Ectodermal cell (in vitro differentiated cells): ENCODE measurements around the gene RBM33.
"Not testable (repeated sequence)": the region's sequence is repeated elsewhere in the genome, so short reads cannot be mapped to it uniquely, and the experiment has no call there.

ENCODE experiments used
- H3K27ac ChIP-seq: 2 replicates; pipeline ENCODE4 v1.7.0; 2013; ENCODE audit warnings: mild to moderate bottlenecking, low read depth, low read length; ENCODE audit not compliant: insufficient read depth, poor library complexity, severe bottlenecking
- H3K27me3 ChIP-seq: 2 replicates; pipeline ENCODE4 v1.7.0; 2013; ENCODE audit warnings: mild to moderate bottlenecking, low read length; ENCODE audit not compliant: insufficient read depth, control insufficient read depth, poor library complexity, severe bottlenecking
- H3K36me3 ChIP-seq: one replicate; pipeline ENCODE4 v1.7.0; 2013; ENCODE audit warnings: low read length; ENCODE audit not compliant: control insufficient read depth, insufficient read depth
- H3K4me1 ChIP-seq: one replicate; pipeline ENCODE4 v1.7.0; 2013; ENCODE audit warnings: low read length; ENCODE audit not compliant: control insufficient read depth, insufficient read depth
- H3K4me3 ChIP-seq: 2 replicates; pipeline ENCODE4 v1.7.0; 2013; ENCODE audit warnings: low read depth, low read length, control low read depth; ENCODE audit not compliant: insufficient read depth
- H3K9me3 ChIP-seq: 2 replicates; pipeline ENCODE4 v1.7.0; 2013; ENCODE audit warnings: mild to moderate bottlenecking, low read length, moderate library complexity; ENCODE audit not compliant: control insufficient read depth
- WGBS, 2 experiments: methylation state at CpG; one replicate each; pipeline ENCODE4 v1.1.7; 2013; ENCODE audit warnings: missing lambda C conversion rate in 2 of 2; 5-methylcytosine and 5-hydroxymethylcytosine counted together

The RBM33 gene

DNA sequence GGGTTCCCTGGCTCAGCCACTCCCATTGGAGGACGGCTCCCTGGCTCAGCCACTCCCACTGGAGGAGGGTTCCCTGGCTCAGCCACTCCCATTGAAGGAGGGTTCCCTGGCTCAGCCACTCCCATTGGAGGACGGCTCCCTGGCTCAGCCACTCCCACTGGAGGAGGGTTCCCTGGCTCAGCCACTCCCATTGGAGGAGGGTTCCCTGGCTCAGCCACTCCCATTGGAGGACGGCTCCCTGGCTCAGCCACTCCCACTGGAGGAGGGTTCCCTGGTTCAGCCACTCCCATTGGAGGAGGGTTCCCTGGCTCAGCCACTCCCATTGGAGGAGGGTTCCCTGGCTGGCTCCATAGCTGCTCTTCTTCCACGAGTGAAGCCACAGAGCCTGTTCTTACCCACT, 173.1 kb downstream of the RBM33 start:
- not testable (repeated sequence) for H3K4me3 ChIP-seq
- H3K27me3 ChIP-seq = peaks cover 33% of the 10 kb centered on the region
- 92 to 93% methylated on average over 2 to 4 of the region's 4 CpGs for WGBS, 2 experiments

DNA sequence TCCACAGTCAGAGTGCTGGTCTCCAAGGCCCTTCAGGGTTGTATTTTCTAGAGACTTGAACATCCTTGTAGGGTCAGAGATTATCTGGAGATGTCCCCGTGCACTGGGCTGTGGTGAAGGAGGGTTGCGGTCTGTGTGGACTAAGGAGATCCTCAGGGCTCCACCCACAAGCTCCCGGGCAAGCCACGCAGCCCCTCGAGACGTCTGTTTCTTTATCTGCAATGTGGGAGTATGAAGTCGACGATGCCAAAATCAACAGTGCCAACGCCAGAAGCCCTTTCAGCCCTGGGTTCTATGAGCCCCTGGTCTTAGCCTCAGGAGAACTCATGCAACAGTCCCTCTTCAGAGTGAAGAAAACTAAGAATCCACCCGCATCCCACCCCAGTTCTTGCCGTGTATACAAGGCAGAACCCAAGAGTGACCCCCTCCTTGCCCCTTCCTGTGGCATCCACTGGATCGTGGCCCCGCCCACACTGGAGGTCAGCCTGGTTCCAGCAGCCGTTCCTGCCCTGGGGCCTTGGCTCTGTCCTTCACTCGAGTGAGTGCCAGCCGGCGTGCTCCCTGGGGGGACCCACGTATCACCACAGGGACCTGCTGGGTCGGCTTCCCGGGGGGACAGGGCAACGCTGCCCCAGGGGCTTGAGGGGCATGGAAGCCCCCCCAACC, 173.8 kb downstream of the RBM33 start:
- Histone ChIP-seq H3K27me3 (peaks cover 25% of the 10 kb centered on the region), H3K4me3 (no peak overlapping the region), H3K27ac (no peak overlapping the region), H3K9me3 (no peaks in the 10 kb centered on the region), H3K4me1 (no peaks in the 10 kb centered on the region), H3K36me3 (no peaks in the 10 kb centered on the region)
- WGBS, 2 experiments = 90 to 91% methylated on average over 21 of the region's 21 CpGs

More for the DNA sequence above, 173.1 kb downstream of the RBM33 start:
- H3K36me3 ChIP-seq, H3K27ac ChIP-seq, H3K9me3 ChIP-seq, H3K4me1 ChIP-seq: not testable (repeated sequence)

DNA sequence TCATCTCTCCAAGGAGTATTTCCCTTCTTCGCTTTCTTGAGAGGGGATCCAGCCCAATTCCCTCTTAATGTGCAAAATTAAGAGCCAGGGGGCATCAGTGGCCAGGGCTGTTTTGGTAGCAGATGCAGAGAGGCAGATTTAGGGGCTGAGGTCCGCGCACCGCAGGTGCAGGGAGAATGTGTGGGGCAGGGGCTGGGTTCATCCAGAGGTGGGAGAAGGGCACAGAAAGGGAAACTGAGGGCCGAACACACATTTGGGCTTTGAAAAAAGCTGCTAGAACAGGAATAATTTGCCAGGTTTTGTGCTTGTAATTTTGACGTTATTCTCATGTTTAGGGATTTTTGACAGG, 174.3 kb downstream of the RBM33 start:
- 90% methylated on average over 6 of the region's 6 CpGs for WGBS, 2 experiments
- peaks cover 20% of the 10 kb centered on the region for H3K27me3 ChIP-seq
- no peaks in the 10 kb centered on the region for H3K9me3 ChIP-seq

DNA sequence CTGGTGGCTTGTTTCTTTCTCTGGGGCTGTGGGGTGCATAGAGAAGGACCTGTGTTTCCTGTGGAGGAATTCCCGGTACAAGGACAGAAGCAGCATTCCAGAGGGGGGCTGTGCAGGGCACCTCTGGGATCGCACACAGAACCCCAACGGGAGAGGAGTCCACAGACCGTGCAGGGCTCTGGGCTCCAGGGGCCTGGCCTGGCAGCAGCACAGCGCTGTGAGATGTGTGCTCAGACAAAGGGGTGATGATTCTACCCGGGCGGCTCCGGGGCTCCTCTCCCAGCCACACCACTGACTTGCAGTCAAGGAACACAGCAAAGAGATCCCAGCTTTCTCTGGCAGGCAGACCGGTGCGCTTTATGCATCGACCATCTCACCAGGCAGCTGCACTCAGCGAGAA, 174.7 kb downstream of the RBM33 start:
- H3K4me3 ChIP-seq = no peak overlapping the region
- H3K36me3 ChIP-seq = no peaks in the 10 kb centered on the region
- no peak overlapping the region for H3K27ac ChIP-seq
- H3K4me1 ChIP-seq = no peaks in the 10 kb centered on the region
- no peaks in the 10 kb centered on the region for H3K9me3 ChIP-seq
- WGBS, 2 experiments = 90 to 91% methylated on average over 12 of the region's 12 CpGs
- H3K27me3 ChIP-seq = peaks cover 16% of the 10 kb centered on the region

More for the DNA sequence above, 174.3 kb downstream of the RBM33 start:
- Histone ChIP-seq H3K4me3 (no peak overlapping the region), H3K36me3 (no peaks in the 10 kb centered on the region), H3K4me1 (no peaks in the 10 kb centered on the region), H3K27ac (no peak overlapping the region)

DNA sequence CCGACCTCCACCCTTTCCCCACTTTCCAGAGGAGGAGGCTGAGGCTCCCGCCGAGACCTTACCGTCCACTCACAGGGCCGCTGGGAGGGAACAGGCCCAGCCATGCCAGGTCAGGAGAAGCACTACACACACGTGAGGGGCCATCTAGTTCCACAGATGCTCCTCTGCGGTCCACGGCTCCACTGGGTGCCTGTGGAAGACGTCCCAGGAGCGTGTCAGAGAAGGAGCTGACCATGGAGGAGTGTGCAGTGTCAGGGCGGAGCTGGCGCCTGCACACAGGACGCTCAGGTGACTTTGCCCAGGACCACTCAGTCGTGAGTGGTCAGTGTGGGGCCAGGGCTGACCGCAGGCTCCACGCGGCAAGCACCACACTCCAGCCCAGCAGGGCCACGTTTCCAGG, 175.8 kb downstream of the RBM33 start:
- 93 to 95% methylated on average over 18 of the region's 18 CpGs for whole genome bisulfite sequencing, 2 experiments
- H3K4me1 ChIP-seq = no peaks in the 10 kb centered on the region
- H3K4me3 ChIP-seq = no peak overlapping the region
- H3K36me3 ChIP-seq = no peaks in the 10 kb centered on the region
- H3K9me3 ChIP-seq = no peaks in the 10 kb centered on the region
- peaks cover 7% of the 10 kb centered on the region for H3K27me3 ChIP-seq
- no peak overlapping the region for H3K27ac ChIP-seq

DNA sequence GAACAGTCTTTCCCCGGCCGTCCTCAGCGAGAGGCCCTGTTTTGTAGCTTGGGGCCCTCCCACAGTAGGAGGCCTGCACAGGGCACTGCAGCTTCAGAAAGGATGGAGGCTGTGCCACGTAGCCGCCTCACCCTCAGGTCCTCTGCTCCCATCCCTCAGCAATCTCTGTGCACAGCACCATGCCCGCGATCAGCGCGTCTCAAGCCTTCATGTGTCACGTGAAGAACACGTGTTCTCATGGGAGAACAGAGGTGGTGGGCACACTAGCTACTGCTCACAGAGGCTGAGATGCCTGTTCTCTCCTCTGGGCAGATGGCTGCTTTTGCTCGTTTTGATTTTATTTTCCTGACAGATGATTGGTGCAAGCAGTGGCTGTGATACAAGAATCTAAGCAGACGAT, 176.3 kb downstream of the RBM33 start:
- H3K36me3 ChIP-seq = no peaks in the 10 kb centered on the region
- no peaks in the 10 kb centered on the region for H3K4me1 ChIP-seq
- peaks cover 2% of the 10 kb centered on the region for H3K27me3 ChIP-seq
- no peak overlapping the region for H3K4me3 ChIP-seq
- H3K27ac ChIP-seq = no peak overlapping the region
- WGBS, 2 experiments = 87% methylated on average over 13 of the region's 13 CpGs
- no peaks in the 10 kb centered on the region for H3K9me3 ChIP-seq

DNA sequence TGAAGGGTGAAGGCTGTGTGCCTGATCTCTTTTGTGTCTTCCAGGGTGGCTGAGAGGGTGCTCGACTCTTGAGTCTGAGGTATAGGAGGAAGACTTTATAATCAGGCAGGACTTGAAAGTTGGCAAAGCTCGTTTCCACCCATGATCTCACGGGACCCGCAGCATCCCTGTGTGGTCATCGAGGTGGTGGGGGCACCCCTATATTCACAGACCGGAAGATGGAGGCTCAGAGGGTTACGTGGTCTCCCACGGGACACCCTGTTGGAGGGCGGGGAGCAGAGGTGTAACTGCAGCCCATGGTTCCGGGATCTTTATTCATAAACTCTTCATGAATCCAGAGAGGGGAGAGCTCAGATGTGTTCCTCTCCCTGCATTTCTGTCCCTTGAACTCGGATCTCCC, 177.4 kb downstream of the RBM33 start:
- Histone ChIP-seq H3K4me1 (no peaks in the 10 kb centered on the region), H3K27me3 (no peaks in the 10 kb centered on the region), H3K9me3 (no peaks in the 10 kb centered on the region), H3K4me3 (no peak overlapping the region), H3K27ac (no peak overlapping the region), H3K36me3 (no peaks in the 10 kb centered on the region)
- WGBS, 2 experiments = 93% methylated on average over 11 of the region's 11 CpGs

DNA sequence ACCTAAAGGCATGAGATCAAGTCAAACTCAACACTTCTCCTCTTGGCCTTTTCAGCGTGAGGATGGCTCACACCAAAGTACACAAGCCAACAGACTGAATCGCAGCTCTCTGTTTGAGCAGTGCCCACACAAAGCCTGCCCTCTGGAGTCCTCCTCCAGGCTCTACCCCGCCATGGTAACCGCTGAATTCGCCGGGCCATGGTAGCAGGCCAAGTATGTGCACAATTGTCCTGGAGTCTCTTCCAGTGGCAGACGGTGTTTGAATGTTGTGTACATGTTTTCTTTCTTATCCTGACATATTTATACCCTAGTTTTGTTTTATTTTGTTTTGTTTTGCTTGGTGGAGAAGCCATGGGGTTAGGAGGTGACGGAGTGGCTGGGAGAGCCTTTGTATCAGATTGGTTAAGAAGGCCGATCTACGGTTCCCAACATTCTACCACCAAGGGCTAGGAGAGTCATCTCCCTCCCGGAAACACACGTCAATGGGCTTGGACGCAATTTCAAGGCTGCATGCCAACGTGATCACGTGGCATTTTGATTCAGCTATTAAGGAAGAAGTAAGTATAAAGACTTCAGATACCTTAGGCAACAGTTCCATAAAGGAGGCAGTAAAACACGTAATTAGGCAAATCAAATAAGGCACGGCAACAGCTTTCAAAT, 179.9 kb downstream of the RBM33 start:
- H3K4me3 ChIP-seq = no peak overlapping the region
- no peak overlapping the region for H3K27ac ChIP-seq
- no peaks in the 10 kb centered on the region for H3K27me3 ChIP-seq
- no peaks in the 10 kb centered on the region for H3K36me3 ChIP-seq
- no peaks in the 10 kb centered on the region for H3K4me1 ChIP-seq
- H3K9me3 ChIP-seq = no peaks in the 10 kb centered on the region
- WGBS, 2 experiments = 93 to 95% methylated on average over 17 of the region's 17 CpGs

DNA sequence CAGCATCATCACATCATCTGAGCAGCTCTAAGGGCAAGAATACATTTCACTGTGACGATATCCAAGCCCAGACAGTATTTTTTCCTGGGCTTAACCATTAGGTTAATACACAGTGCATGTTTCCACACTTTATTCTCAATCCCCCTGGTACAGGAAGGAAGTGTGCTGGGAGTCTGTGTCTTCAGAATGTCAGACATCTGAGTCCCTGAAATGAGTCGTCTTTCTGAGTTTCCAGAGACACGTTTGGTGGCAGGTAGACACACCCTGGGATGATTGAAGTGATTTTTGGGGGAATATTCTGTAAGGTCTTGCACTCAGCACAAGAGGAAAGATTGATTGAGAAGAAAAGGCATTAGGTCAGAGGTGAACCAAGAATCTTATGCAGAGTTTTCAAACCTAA, 180.9 kb downstream of the RBM33 start:
- 84 to 95% methylated on average over 3 of the region's 3 CpGs for WGBS, 2 experiments
- H3K9me3 ChIP-seq = no peaks in the 10 kb centered on the region
- no peak overlapping the region for H3K4me3 ChIP-seq
- H3K4me1 ChIP-seq = no peaks in the 10 kb centered on the region
- no peaks in the 10 kb centered on the region for H3K36me3 ChIP-seq
- H3K27ac ChIP-seq = no peak overlapping the region
- no peaks in the 10 kb centered on the region for H3K27me3 ChIP-seq

DNA sequence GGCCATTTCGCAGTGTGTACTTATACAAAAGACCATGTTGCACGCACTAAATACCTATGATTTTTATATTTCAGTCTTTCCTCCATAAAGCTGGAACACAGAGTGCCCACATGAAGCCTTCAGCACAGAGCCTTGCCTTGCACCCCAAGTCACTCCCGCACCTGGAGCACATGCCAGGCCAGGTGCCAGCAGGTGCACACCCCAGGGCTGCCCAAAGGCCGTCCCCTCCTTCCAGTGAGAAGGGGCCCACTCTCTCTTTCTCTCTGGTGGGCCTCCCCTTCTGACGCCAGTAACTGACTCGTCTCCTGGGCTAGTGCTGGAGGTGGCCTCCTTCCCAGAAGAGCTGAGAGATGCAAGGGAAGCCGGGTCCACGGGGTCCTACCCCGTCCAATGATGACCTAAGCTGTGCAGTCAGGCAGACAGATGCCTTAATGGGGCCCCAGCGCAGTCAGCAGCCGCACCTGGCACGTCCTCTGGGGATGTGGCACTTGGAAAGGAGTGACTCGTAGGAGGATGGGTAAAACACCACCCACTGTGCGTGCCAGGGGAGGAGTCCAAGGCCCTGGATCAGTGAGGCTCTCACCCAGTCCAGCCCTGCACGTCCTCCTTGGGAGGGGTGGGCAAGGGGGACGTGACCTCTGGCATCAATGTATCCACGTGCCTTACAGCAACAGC, 185.5 kb downstream of the RBM33 start:
- Histone ChIP-seq H3K27ac (no peak overlapping the region), H3K4me1 (peaks cover 6% of the 10 kb centered on the region), H3K36me3 (no peaks in the 10 kb centered on the region), H3K4me3 (no peak overlapping the region), H3K9me3 (no peaks in the 10 kb centered on the region), H3K27me3 (no peaks in the 10 kb centered on the region)
- WGBS, 2 experiments = 91 to 92% methylated on average over 17 of the region's 17 CpGs
